HFF-Myc (cell line): ENCODE results near the gene FGF11.

Experiments
- DNase-seq: peaks from one replicate; pipeline ENCODE4 v3.0.0-alpha.2; 2011; ENCODE audit warnings: low read depth; ENCODE audit errors: extremely low read depth
- H3K4me3 ChIP-seq: replicated peaks from 2 replicates; pipeline ENCODE4 v1.5.1; 2011; ENCODE audit warnings: low read depth, mild to moderate bottlenecking, control low read depth, low read length
- CTCF ChIP-seq: IDR thresholded peaks from 2 replicates; pipeline ENCODE4 v1.5.1; 2012; ENCODE audit warnings: mild to moderate bottlenecking, low read depth, low read length, control low read depth; ENCODE audit errors: missing control alignments

FGF11 gene

DNA sequence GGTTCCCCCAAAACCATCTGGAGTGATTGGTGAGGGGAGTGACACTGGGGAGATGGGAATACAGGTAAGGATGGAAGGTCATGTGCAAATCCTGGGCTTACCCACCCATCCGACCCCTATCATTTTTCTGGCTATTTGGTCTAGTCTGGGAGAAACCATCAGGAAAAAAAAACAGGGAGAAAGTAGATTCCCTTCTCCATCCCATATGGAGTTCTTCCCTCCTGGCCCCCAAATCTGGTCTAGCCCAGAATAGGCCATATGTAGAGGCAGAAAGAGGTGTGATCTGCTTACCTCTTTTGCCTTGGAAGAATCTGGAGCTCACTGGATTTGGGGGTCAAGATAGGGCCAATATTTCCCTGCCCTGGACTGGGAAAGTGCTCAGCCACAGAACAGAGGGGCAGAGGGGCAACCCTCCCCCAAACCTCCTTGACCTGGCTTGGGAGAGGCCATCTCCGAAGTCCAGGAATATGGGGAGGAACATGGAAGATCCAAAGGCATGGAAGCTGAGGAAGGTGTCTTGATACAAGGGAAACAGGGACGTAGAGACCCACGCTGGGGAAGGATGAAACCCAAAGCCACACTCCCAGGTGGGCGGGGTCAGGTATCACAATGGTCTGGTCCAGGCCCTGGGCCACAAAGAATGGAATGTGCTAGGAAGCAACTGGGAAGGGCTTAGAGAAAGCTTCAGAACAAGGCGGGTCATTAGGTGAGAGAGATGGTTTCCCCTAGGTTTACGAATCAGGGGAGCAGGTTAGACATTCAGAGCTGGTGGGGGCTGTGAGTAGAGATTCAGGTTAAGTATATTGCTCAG is 21.7 kb downstream of the FGF11 start:
- no peak for DNase-seq
- no peak overlapping the region for H3K4me3 ChIP-seq
- TF ChIP-seq CTCF: no peak

DNA sequence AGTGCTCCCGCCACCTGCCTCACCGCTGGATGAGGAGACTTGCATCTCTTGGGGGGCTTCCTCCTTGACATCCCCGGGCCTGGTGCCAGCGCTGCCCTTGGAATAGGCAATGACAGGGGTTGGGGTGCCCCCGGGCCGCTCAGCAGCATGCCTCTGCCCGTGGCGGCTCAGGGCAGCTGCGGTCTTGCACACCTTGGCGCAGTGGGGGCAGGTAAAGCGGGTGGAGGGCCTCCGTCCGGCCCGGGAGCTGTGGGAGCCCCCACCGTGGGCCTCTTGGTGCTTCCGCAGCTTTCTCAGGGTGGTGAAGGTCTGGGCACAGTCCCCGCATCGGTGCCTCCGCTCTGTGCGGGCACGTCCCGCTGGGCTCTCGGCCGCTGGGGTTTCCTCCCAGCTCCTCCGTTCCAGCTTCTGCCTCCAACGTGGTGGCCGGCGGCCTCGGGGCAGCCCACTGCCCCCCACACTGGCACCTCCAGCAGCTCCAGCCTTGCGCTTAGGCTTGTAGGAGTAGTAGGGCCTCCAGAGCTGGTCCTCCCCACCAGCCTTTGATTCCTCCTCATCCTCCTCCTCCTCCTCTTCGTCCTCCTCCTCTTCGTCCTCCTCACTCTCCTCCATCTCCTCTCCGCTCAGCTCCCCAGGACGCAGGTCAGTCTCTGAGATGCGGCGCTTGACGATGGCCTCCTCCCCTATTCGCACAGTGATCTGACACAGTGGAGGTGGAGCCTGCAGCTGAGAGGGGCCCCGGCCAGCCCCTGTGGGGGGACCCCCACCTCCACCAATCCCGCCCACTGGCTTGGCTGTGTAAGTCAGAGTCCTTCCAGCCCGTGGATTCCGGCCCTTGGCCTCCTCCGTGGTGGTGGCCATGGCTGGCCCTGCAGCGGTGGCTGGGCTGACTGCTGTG is 23.4 kb downstream of the FGF11 start:
- DNase-seq: no peak
- no peak overlapping the region for H3K4me3 ChIP-seq
- no peak for TF ChIP-seq CTCF

DNA sequence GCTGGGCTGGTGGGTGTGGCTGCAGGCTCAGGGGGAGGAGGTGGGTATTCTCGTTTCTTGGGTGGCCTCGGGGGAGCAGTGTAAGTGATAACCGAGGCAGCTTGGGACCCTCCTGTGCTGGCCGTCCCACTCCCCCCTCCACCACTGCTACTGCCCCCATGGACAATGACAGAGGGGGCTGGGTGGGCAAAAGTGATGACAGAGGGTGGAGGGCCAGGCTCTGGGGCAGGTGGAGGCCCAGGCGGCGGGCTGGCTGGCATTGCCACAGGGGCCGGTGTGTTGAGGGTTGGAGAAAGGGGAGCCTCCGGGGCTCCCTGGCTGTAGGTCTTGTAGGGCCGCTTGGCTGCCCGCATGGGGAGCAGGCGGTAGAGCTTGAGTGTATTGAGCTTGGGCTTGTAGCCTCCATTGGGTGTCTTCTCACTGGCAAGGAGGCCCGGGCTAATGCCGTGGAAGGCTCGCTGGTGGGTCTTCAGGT is 24.1 kb downstream of the FGF11 start:
- no peak overlapping the region for H3K4me3 ChIP-seq
- no peak for TF ChIP-seq CTCF
- no peak for DNase-seq

GRCh38 chr17:7464081-7464480 is 24.8 kb downstream of the FGF11 start:
- no peak for TF ChIP-seq CTCF
- H3K4me3 ChIP-seq: no peak overlapping the region
- DNase-seq: no peak

DNA sequence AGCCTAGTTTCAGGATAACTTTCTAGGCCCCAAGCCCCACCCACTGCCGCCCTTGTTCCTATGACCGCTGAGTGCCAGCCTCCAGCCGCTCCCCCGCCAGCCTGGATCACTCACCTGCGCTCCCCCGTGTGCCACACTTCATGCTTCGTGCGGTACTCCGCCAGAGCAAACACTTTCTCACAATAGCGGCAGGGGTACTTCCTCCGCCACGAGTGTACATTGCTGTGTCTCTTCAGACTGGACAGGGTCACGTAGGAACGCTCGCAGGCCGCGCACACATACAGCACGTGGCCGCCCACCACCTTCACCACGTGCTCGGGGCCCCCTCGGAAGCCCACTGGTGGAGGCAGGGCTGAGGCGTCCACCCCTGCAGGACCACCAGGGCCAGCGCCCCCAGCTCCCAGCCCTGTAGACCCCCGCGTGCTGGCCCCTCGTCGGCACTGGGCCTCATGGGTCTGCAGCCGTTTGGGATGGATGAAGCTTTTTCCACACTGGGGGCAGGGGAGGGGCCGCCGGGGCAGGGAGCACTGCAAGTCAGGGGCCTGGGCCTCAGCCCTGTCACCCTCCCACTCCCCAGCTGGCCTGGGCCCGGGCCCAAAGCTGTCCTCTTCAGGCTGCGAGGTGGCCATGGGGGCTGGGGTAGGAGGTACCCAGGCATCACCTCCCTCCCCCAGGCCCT is 26.4 kb downstream of the FGF11 start:
- no peak for DNase-seq

More for the DNA sequence above, 26.4 kb downstream of the FGF11 start:
- no peak for TF ChIP-seq CTCF
- H3K4me3 ChIP-seq: no peak overlapping the region
